SK-N-SH treated with all-trans-retinoic acid at 6 μM for 48 hours (cell line): ENCODE results near the gene TAF3.

ENCODE experiments used
- ATAC-seq: fragments of 200-7000 bp; cut with Tn5 transposase; 3 replicates; pipeline ENCODE4 v1.9.1; 2020; ENCODE audit warnings: mild to moderate bottlenecking, moderate library complexity
- ARNTL ChIP-seq: fragments of 450-650 bp; formaldehyde crosslinking; IDR thresholded peaks from 2 replicates; pipeline ENCODE4 v1.5.0; 2020; ENCODE audit warnings: low read depth, mild to moderate bottlenecking, moderate library complexity, borderline replicate concordance
- CREB5 ChIP-seq: fragments of 250-450 bp; sonication (Bioruptor Pico); IDR thresholded peaks from 2 replicates; pipeline ENCODE4 v1.5.1; 2020; ENCODE audit warnings: low read depth, mild to moderate bottlenecking, moderate library complexity
- CSDC2 ChIP-seq: fragments of 250-450 bp; sonication (Bioruptor Pico); IDR thresholded peaks from 2 replicates; pipeline ENCODE4 v1.5.0; 2020; ENCODE audit warnings: mild to moderate bottlenecking, moderate library complexity
- ESRRG ChIP-seq: fragments of 250-450 bp; sonication (Bioruptor Pico); IDR thresholded peaks from 2 replicates; pipeline ENCODE4 v1.6.1; 2021; ENCODE audit warnings: mild to moderate bottlenecking
- GLIS3 ChIP-seq: fragments of 250-450 bp; sonication (Bioruptor Pico); IDR thresholded peaks from 2 replicates; pipeline ENCODE4 v1.5.0; 2020; ENCODE audit warnings: mild to moderate bottlenecking, moderate library complexity
- ISL1 ChIP-seq: fragments of 250-450 bp; sonication (Bioruptor Pico); IDR thresholded peaks from 2 replicates; pipeline ENCODE4 v2.1.2; 2022; ENCODE audit warnings: mild to moderate bottlenecking, moderate library complexity
- OSR1 ChIP-seq: fragments of 250-450 bp; sonication (Bioruptor Pico); IDR thresholded peaks from 2 replicates; pipeline ENCODE4 v1.8.0; 2022; ENCODE audit warnings: moderate library complexity, mild to moderate bottlenecking, inconsistent platforms
- PPARA ChIP-seq: fragments of 250-450 bp; sonication (Bioruptor Pico); IDR thresholded peaks from 2 replicates; pipeline ENCODE4 v1.5.0; 2020; ENCODE audit warnings: mild to moderate bottlenecking, borderline replicate concordance
- RARB ChIP-seq: fragments of 250-450 bp; sonication (Bioruptor Pico); IDR thresholded peaks from 2 replicates; pipeline ENCODE4 v1.8.0; 2021; ENCODE audit warnings: mild to moderate bottlenecking, moderate library complexity
- SNAI2 ChIP-seq: fragments of 250-450 bp; sonication (Bioruptor Pico); IDR thresholded peaks from 2 replicates; pipeline ENCODE4 v1.5.0; 2020; ENCODE audit warnings: mild to moderate bottlenecking, moderate library complexity
- TOX ChIP-seq: fragments of 250-450 bp; sonication (Bioruptor Pico); IDR thresholded peaks from 2 replicates; pipeline ENCODE4 v1.8.0; 2021; ENCODE audit warnings: mild to moderate bottlenecking, moderate library complexity, borderline replicate concordance
- TSHZ2 ChIP-seq: fragments of 250-450 bp; sonication (Bioruptor Pico); IDR thresholded peaks from 2 replicates; pipeline ENCODE4 v1.5.0; 2020; ENCODE audit warnings: mild to moderate bottlenecking, moderate library complexity
- ZC3H10 ChIP-seq: fragments of 250-450 bp; sonication (Bioruptor Pico); IDR thresholded peaks from 2 replicates; pipeline ENCODE4 v1.5.1; 2021; ENCODE audit warnings: mild to moderate bottlenecking, moderate library complexity
- ZFP3 ChIP-seq: fragments of 250-450 bp; sonication (Bioruptor Pico); IDR thresholded peaks from 2 replicates; pipeline ENCODE4 v1.5.0; 2020; ENCODE audit warnings: mild to moderate bottlenecking, moderate library complexity
- ZNF565 ChIP-seq: fragments of 450-650 bp; formaldehyde crosslinking; conservative IDR thresholded peaks from 2 replicates; pipeline ENCODE4 v1.5.0; 2020; ENCODE audit warnings: low read depth, mild to moderate bottlenecking, moderate library complexity
- ZNF70 ChIP-seq: fragments of 450-650 bp; formaldehyde crosslinking; IDR thresholded peaks from 2 replicates; pipeline ENCODE4 v1.5.0; 2020; ENCODE audit warnings: mild to moderate bottlenecking, moderate library complexity
- ZNF8 ChIP-seq: fragments of 450-650 bp; formaldehyde crosslinking; IDR thresholded peaks from 2 replicates; pipeline ENCODE4 v1.5.0; 2020; ENCODE audit warnings: mild to moderate bottlenecking, moderate library complexity
- TF ChIP-seq, protein P1 (sequence below): fragments of 250-450 bp; sonication (Bioruptor Pico); IDR thresholded peaks from 2 replicates; pipeline ENCODE4 v1.8.0; 2021; ENCODE audit warnings: low read depth, mild to moderate bottlenecking, moderate library complexity, borderline replicate concordance
- TF ChIP-seq, protein P2 (sequence below): fragments of 250-450 bp; sonication (Bioruptor Pico); IDR thresholded peaks from 2 replicates; pipeline ENCODE4 v1.5.1; 2021; ENCODE audit warnings: mild to moderate bottlenecking, moderate library complexity

The TAF3 gene

GRCh38 chr10:7967035-7967434 lies 148.7 kb downstream of the TAF3 start:
- TF ChIP-seq, protein P1, sequence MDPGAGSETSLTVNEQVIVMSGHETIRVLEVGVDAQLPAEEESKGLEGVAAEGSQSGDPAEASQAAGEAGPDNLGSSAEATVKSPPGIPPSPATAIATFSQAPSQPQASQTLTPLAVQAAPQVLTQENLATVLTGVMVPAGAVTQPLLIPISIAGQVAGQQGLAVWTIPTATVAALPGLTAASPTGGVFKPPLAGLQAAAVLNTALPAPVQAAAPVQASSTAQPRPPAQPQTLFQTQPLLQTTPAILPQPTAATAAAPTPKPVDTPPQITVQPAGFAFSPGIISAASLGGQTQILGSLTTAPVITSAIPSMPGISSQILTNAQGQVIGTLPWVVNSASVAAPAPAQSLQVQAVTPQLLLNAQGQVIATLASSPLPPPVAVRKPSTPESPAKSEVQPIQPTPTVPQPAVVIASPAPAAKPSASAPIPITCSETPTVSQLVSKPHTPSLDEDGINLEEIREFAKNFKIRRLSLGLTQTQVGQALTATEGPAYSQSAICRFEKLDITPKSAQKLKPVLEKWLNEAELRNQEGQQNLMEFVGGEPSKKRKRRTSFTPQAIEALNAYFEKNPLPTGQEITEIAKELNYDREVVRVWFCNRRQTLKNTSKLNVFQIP (CRISPR knock-in tag): no peak
- TF ChIP-seq ZC3H10 (CRISPR knock-in tag) (no peak), ESRRG (CRISPR knock-in tag) (no peak), RARB (CRISPR knock-in tag) (no peak), ARNTL (CRISPR knock-in tag) (no peak)
- TF ChIP-seq, protein P2, sequence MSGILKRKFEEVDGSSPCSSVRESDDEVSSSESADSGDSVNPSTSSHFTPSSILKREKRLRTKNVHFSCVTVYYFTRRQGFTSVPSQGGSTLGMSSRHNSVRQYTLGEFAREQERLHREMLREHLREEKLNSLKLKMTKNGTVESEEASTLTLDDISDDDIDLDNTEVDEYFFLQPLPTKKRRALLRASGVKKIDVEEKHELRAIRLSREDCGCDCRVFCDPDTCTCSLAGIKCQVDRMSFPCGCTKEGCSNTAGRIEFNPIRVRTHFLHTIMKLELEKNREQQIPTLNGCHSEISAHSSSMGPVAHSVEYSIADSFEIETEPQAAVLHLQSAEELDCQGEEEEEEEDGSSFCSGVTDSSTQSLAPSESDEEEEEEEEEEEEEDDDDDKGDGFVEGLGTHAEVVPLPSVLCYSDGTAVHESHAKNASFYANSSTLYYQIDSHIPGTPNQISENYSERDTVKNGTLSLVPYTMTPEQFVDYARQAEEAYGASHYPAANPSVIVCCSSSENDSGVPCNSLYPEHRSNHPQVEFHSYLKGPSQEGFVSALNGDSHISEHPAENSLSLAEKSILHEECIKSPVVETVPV: no peak
- no peak for ATAC-seq

- no peak for ATAC-seq
- TF ChIP-seq, protein P2: no peak
- TF ChIP-seq ZNF70 (CRISPR knock-in tag) (no peak), ARNTL (CRISPR knock-in tag) (no peak), GLIS3 (CRISPR knock-in tag) (no peak), ZFP3 (no peak), TSHZ2 (CRISPR knock-in tag) (no peak), TOX (no peak), CSDC2 (CRISPR knock-in tag) (no peak), ZNF8 (CRISPR knock-in tag) (no peak), ZC3H10 (CRISPR knock-in tag) (no peak), CREB5 (CRISPR knock-in tag) (no peak), ISL1 (no peak), OSR1 (CRISPR knock-in tag) (no peak), SNAI2 (CRISPR knock-in tag) (no peak), ZNF565 (CRISPR knock-in tag) (no peak), PPARA (CRISPR knock-in tag) (no peak)
- TF ChIP-seq, protein P1 (CRISPR knock-in tag): no peak
Observed at GRCh38 chr10:7968510-7969112, 150.3 kb downstream of the TAF3 start.

DNA sequence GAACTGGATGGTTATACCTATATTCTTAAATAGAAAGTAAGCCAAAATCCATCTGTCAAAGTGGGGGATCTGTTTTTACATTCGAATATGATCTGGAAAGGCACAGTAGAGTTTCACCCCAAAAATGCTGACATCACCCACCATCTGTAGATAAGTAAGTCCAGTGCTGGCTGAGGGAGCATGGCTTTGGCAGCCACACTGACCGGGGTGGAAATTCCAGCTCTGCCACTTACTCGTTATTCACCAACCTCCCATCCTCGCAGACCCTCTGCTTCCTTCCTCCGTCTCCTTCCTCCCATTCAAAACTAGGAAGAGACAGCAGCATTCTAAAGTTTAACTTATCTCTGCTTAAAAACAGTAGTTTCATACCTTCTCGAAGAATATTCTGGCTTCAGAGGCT lies 151.3 kb downstream of the TAF3 start:
- ATAC-seq: no peak
- TF ChIP-seq ZC3H10 (CRISPR knock-in tag) (no peak), ZFP3 (no peak)
